VCaP (cell line): ENCODE measurements around the gene IFI44.

Experiments
- H3K27ac ChIP-seq: fragments of 450-650 bp; 2 replicates; pipeline ENCODE4 v1.5.1; 2017
- TF ChIP-seq, protein P1 (sequence below): fragments of 450-650 bp; conservative IDR thresholded peaks from 2 replicates; pipeline ENCODE4 v1.5.1; 2017; ENCODE audit warnings: mild to moderate bottlenecking, moderate library complexity

The IFI44 gene

DNA sequence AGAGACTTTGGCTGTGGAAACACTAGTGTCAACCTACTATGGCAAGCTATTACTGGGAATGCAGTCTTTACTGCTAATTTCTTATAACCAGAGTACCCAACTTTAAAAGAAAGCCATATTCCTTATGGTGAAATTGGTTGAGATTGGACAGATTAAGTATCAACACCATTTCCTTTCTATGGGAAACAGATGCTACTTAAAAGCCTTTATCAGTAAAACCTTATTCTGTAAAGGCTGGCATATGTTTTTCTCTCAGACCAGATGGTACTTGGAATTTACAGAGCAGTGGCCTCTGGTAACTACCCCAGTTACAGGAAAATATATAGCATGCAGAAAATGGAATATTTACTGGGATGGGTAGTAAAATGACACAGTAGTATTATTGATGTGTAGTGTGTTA, 18.8 kb downstream of the IFI44 start:
- H3K27ac ChIP-seq = no peak overlapping the region
- TF ChIP-seq, protein P1, sequence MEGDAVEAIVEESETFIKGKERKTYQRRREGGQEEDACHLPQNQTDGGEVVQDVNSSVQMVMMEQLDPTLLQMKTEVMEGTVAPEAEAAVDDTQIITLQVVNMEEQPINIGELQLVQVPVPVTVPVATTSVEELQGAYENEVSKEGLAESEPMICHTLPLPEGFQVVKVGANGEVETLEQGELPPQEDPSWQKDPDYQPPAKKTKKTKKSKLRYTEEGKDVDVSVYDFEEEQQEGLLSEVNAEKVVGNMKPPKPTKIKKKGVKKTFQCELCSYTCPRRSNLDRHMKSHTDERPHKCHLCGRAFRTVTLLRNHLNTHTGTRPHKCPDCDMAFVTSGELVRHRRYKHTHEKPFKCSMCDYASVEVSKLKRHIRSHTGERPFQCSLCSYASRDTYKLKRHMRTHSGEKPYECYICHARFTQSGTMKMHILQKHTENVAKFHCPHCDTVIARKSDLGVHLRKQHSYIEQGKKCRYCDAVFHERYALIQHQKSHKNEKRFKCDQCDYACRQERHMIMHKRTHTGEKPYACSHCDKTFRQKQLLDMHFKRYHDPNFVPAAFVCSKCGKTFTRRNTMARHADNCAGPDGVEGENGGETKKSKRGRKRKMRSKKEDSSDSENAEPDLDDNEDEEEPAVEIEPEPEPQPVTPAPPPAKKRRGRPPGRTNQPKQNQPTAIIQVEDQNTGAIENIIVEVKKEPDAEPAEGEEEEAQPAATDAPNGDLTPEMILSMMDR = no peak

DNA sequence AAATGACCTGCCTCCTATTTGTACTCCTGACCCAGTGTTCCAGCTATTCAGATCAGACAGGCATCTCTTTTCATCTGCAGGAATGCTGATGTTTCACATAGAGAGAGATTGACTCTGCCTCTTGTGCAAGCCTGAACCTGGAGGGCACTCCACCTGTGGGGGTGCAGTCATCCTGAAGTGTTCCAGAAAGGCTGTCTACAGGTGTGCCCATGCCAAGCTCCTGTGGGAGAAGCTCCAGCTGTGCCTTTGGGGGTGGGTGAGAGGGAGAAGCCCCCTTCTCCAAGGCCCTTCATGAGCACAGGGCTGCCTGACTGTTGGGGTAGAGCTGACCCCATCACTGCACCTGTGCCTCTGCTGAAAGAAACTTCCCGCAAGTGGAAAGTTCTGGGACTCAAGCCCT, 22.8 kb downstream of the IFI44 start:
- no peak overlapping the region for H3K27ac ChIP-seq
- TF ChIP-seq, protein P1 = no peak

DNA sequence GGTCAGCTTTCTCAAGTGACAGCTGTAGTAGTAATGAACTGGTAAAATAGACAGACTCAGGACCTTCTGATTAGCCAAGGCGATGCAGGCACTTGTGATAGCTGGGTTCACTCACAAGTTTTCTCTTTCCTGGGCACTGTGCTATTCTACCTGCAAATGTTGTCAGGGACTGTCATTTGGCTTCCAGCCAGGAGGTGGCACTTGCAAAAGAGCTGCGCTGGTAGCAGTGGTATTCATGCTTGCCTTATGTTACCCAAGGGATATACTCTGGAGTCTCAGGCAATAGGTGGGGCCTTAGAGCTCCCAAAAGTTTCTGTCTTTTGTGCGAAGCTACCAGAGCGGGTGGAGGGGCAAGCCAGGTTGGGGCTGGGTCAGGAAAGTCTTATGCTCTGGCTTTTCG, 23.5 kb downstream of the IFI44 start:
- no peak overlapping the region for H3K27ac ChIP-seq
- TF ChIP-seq, protein P1 = no peak

DNA sequence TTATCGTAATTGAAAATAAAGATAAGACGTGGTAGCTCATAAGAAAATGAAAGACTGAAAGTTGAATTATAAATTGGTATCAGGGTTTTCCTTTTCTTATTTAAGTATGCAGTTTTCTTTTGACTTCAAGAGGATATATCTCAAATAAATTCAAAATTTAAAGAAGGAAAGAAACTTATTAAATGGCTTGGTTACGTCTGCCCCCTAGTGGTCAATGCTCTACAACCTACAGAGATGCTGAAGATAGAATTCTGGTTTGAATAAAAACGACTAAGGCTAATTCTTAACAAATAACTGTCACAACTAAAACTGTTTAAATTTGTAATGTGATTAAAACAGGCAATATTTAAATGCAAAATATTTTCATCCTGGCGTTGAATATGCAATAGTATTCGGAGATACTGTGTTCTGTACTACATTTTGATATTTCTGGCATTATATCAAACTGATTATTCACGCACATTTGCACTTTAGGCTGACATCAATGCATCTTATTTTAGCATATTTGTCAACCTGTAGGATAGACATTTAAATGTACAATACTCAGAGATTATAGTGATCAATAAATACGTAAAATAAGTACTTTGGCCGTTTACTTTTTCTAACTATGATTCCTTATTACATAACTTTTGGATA, 26.8 kb downstream of the IFI44 start:
- TF ChIP-seq, protein P1 = peak; percentile 87
- no peak overlapping the region for H3K27ac ChIP-seq

DNA sequence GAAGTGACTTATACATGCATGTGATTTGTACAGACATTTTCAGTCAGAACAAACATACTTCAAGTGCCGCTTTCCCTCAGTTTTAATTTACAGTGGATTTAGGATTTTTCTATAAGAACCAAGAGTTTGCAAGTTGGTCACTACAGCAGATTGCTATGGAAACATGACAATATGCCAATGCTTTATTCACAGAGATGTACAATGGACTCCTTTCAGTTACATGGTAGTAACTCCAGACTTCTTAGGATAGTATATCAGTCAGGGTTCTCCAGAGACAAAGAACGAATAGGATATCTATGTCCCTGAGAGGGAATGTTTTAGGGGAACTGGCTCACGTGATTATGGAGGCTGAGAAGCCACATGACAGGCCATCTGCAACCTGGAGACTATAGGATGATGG, 27.4 kb downstream of the IFI44 start:
- no peak overlapping the region for H3K27ac ChIP-seq
- TF ChIP-seq, protein P1 = no peak

DNA sequence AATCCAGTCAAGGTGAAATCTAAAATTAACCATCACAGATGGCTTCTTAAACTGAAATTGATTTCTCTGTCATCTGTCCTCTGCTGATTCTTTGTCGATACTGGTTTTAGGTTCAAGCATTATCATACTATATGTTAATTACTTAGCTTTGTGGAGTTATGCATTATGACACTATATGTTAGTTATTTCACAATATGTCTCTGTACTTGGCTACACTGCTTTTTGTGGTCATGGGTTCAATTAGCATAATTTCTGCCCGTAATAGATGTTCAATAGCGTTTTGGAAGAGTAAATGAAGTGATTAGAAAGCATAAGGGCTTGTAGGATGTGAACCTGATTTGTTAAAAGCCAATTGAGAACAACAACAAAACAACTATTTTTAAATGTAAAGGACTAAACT, 28.2 kb downstream of the IFI44 start:
- TF ChIP-seq, protein P1 = no peak
- no peak overlapping the region for H3K27ac ChIP-seq

DNA sequence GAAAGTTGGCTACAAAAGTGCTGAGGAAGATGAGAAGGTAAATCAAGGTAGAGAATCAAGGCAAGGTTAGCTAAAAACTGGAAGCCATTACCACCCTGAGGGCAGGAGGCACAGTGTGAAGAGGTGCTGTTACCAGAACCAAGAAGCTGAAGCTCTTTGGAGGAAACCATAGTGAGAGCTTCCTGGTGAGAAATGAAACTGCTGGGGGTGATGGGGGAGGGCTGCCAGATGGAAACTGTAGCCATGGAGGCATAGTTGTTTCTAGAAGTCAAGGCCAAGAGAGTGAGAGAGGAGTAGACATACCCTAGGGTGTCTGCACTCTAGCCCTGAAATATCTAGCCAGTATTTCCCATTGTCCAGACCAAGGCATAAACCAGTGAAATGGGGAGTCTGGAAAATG, 28.7 kb downstream of the IFI44 start:
- no peak overlapping the region for H3K27ac ChIP-seq
- TF ChIP-seq, protein P1 = no peak
